ENCODE measurements around the gene MRGPRD.

Gene MRGPRD

GRCh38 chr11:69018924-69019323, 38.1 kb upstream of the MRGPRD start:
- no peak overlapping the region for H3K4me3 ChIP-seq (ENCODE audit: low read depth, low read length)
- peak; percentile 83 for DNase-seq (ENCODE audit: low read depth)
- TF ChIP-seq CTCF (IDR thresholded peaks at IDR 0.05; ENCODE audit: low read depth, low read length) (no peak), MYC (IDR thresholded peaks at IDR 0.05; ENCODE audit: low read depth, low read length) (no peak), POLR2A (IDR thresholded peaks at IDR 0.05; ENCODE audit: extremely low read depth, insufficient read length) (no peak)
- TF ChIP-seq, protein P1, sequence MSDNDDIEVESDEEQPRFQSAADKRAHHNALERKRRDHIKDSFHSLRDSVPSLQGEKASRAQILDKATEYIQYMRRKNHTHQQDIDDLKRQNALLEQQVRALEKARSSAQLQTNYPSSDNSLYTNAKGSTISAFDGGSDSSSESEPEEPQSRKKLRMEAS (IDR thresholded peaks at IDR 0.05; ENCODE audit: low read depth, low read length): no peak

- TF ChIP-seq CTCF (IDR thresholded peaks at IDR 0.05; ENCODE audit: low read depth, low read length) (no peak), POLR2A (IDR thresholded peaks at IDR 0.05; ENCODE audit: extremely low read depth, insufficient read length) (no peak), MYC (IDR thresholded peaks at IDR 0.05; ENCODE audit: low read depth, low read length) (no peak)
- TF ChIP-seq, protein P1 (IDR thresholded peaks at IDR 0.05; ENCODE audit: low read depth, low read length): no peak
- DNase-seq (ENCODE audit: low read depth): no peak
- no peak overlapping the region for H3K4me3 ChIP-seq (ENCODE audit: low read depth, low read length)
Observed at GRCh38 chr11:69017951-69018350, 37.2 kb upstream of the MRGPRD start.

DNA sequence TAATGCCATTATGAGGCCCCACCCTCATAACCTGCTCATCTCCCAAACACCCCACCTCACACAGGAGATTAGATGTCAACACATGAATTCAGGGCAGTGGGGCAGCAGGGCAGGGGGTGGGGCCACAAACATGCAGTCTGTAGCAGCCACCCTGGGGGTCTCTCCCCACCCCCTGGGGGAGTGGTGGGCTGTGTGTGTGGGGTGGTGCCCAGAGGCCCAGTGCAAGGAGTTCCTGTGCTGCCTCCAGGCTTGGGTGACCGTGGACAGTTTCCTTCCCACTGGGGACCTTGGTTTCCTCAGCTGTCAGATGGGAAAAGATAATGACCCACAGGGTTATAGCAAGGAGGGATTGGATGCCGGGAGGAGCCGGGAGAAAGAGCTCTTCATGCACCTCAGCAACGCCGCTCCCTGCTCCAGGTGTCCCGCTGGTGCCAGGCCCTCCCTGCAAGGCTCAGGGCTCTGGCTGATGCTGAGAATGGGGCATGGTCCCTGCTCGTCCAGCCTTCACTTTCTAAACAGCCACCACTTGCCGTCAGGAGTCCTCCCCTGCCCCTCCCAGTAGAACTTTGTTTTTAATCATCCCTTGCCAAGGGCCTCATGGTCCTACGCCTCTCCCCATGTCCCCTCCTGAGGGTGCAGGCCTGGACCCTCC, 34.2 kb upstream of the MRGPRD start:
- no peak for DNase-seq (ENCODE audit: low read depth)
- TF ChIP-seq MYC (IDR thresholded peaks at IDR 0.05; ENCODE audit: low read depth, low read length) (no peak), POLR2A (IDR thresholded peaks at IDR 0.05; ENCODE audit: extremely low read depth, insufficient read length) (no peak)
- H3K4me3 ChIP-seq (ENCODE audit: low read depth, low read length): no peak overlapping the region

- no peak for TF ChIP-seq POLR2A (IDR thresholded peaks at IDR 0.05; ENCODE audit: extremely low read depth, insufficient read length)
- H3K4me3 ChIP-seq (ENCODE audit: low read depth, low read length): no peak overlapping the region
- no peak for DNase-seq (ENCODE audit: low read depth)
Observed at GRCh38 chr11:69014084-69014851, 33.5 kb upstream of the MRGPRD start.

DNA sequence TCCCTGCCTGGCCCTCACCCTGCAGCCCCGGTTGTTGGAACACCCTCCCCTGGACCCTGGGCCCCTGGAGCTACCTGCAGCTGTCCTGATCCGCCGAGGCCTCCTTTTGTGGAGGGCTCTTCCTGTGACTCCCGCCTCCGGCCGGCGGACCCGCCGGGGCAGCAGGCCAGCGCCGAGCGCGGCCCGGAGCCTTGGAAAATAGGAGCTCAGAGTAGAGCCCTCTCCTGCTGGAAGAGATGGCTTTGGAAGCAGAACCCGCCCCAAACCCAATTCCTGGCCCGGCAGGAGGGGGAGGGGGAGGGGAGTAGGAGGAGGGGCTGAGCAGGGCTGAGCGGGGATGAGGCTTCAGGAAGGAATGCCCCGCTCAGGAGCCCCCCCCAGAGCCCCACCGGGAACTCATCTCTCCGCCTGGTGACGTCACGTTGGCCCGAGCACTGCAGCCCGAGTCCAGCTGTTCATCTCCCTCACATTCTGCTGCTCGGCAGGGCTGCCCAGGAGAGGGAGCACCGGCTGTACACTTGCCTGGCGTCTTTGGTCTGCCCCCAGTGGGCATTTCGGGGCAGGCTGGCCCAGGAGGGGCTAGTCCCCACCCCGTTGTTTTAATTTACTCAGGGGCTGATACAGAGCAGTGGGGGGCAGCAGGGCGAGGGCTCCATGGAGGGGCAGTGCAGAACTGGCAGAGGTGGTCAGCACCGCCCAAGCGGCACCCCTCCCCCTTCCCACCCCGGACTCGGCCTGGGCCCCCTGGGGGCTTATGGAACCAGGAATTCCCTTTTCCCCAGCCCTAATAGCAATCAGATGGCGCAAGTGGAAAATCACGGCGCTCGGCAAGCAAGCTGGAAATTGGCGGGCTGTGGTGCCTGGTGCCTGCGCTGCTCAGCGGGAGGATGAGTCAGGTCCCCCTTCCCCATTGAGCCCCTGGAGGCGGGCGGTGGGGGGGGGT, 32.5 kb upstream of the MRGPRD start, which contains the start of gene MRGPRF:
TSS of gene MRGPRF (minus strand) at position 238 of the 943 bp plus-strand sequence. CDS start 3,345 bp downstream, outside the sequence.
- DNase-seq (ENCODE audit: low read depth): peak; percentile 77
- peak within 1 kb of the TSS; percentile 64 for H3K4me3 ChIP-seq (ENCODE audit: low read depth, low read length)
- TF ChIP-seq CTCF (IDR thresholded peaks at IDR 0.05; ENCODE audit: low read depth, low read length) (peak; percentile 64), MYC (IDR thresholded peaks at IDR 0.05; ENCODE audit: low read depth, low read length) (no peak), POLR2A (IDR thresholded peaks at IDR 0.05; ENCODE audit: extremely low read depth, insufficient read length) (no peak)
- TF ChIP-seq, protein P1 (IDR thresholded peaks at IDR 0.05; ENCODE audit: low read depth, low read length): no peak

DNA sequence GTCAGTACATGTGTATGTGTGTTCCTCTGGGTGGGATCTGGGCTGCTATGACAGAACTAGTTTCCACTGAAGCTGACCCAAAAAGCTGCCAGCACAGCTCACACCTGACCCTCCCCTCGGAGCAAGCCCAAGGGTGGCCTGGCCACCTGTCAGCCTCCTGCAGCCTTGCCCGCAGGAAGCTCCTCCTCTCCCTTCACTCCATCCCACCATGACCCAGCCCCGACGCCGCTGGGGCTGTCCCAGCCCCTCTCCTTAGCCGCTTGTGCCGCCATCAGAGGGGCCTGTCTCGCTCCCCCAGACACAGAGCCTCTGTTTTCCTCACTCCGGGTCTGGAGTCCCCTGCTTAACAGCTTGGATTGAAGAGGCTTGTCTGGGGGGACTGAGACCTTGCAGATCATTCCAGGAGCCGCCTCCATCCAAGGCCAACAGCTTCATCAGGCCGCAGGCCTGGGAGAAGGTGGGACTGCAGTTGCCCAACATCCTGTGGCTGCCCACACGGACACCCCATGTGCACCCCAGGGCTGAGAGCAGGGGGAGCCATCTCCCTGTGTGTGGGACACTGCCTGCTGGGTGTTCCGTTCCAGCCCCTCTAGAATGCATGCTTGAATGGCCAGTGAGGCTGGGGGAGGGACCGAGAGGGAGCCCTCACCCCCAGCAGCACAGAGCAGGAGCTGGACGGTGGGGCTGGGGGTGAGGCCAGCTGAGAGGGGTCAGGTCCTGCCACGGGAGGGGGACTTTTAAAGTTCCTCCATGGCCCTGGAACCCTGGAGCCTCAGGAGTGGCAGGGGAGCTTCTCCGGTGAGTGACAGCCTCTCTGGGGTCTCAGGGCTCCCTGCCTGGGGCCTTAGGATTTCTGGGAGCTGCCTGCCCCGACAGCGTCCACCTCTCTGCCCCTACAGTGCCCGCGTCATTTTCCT, 31.6 kb upstream of the MRGPRD start:
- H3K4me3 ChIP-seq (ENCODE audit: low read depth, low read length): peak overlapping the region; percentile 64
- peak; percentile 94 for DNase-seq (ENCODE audit: low read depth)
- TF ChIP-seq, protein P1 (IDR thresholded peaks at IDR 0.05; ENCODE audit: low read depth, low read length): peak; percentile 89
- TF ChIP-seq CTCF (IDR thresholded peaks at IDR 0.05; ENCODE audit: low read depth, low read length): no peak
- TF ChIP-seq MYC (IDR thresholded peaks at IDR 0.05; ENCODE audit: low read depth, low read length): peak; percentile 88
